ENCODE data around the gene S100A10.

The S100A10 gene

DNA sequence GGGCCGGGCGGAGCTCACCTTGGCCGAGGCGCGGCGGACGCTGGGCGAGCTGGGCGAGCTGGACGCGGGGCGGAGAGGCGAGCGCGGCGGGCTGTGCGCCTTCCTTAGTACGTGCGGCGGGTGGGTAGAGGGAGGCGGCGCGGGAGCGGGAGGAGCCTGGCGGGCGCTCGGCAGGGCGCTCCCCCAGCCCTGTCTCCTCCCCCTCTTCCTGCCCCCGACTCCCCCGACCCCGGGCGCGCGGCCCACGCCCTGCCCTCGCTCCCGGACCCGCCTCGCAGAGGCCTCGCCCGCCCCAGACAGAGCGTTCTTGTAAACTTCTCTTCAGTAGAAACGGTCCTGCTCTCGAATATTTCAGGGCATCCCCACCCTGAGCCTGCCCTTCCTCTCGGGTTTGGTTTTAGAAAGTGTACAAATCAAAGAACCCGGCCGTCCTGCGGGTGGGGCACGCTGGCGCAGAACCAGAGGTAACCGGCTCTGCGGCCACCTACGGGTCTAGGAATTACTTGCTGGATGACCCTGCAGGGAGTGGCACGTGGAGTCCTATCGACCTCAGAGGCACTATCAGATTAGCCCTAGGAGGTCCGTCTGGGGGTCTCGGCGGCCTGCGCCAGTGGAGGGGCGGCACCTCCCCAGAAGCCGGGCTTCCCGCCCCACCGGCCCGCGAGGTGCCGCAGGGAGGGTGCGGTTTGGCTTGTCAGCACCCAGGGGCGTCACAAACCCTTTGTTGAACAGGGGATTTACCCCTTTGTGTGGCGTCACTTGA, at the start of gene S100A10:
TSS of gene S100A10 (minus strand) at position 126 of the 763 bp plus-strand sequence. CDS start 7,629 bp downstream, outside the sequence.
- peak in 15 of 51 donors; percentile 8 to 56 (median 23) for DNase-seq

GRCh38 chr1:152042030-152042429, 48.4 kb upstream of the S100A10 start:
- DNase-seq, result no peak

DNA sequence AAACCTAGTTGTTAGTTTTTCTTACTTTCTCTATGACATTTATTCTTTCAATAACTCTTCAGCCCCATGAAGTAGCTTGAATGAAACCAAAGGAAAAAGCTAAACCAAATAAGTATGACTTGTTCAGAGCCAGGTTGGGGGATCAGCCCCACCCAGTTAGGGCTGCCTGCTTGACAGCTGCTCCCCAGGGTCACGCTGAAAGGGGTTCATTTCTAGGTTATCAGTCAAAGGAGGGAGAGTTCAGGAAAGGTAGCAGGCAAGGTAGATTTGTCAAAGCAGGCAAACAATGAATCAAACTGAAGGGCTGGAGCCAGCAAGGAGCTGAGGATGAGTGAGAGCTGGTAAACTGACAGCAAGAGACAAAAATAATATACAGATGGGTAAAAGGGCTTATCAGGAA, 46.2 kb upstream of the S100A10 start:
- DNase-seq, result no peak

DNA sequence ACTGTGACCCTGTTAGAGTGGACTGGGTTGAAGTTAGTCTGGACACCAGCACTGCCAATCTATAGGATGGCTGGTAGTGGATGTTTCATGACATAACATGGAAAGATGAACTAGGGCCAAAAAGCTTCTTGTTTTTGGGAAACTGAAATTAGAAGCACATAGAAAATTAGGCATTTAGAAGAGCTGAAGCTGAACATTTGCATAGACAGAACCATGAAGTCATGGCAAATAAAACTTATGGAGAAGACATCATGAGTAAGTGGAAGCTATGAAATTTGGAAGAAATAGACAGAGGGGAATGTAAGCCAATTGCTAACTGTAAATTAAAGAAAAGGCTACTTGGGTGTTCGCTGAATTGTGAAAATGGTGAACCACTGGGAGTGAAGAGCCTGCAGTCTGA, 45.8 kb upstream of the S100A10 start:
- no peak for DNase-seq

DNA sequence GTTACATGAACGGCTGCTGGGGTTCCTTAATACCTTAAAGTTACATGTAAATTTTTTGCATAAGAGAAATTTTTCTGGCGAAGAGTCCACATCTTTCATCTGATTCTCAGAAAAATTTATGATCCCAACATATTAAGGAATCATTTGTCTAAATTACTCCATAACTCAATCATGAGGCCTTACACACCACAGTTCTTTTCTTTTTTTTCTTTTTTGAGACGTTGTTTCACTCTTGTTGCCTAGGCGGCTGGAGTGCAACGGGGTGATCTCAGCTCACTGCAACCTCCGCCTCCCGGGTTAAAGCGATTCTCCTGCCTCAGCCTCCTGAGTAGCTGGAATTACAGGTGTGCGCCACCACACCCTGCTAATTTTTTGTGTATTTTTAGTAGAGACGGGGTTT, 45.2 kb upstream of the S100A10 start:
- DNase-seq, result no peak

GRCh38 chr1:152036267-152037216, 42.9 kb upstream of the S100A10 start, which contains the start of gene S100A11:
S100A11 (minus strand) TSS chr1:152037004; CDS start chr1:152036915, 89 bp downstream.
- DNase-seq, result peak in 37 of 51 donors; percentile 0 to 64 (median 20)

DNA sequence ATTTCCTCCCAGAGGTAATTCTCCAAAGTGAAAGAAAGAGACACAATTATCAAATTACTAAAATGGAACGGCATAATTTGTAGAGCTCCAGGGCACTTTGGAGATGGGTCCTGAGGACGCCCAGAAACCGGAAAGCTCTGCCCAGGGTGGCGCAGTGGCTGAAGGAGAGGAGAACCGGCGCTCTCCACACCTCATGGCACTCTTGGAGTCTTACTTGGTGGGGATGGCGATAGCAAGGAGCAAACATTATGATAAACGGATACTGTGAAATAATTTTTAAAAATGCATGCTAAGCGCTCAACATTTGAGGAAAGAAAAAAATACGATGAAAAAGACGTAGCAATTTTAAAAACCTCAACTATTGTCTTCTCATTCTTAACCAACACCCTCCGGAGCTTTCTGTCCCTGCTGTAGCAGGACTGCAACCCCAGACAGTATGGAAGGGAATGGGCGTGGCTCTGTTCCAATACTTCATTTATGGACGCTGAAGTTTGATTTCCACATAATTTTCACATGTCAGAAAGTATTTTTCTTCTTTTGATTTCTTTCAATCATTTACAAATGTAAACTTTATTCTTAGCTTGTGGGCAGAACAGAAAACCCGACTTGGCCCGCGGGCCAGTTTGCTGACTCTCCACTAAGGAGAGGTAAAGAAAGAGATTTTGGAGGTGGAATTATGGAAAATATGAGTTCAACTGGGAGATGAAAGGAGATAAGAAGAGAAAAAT, 42.0 kb upstream of the S100A10 start:
- no peak for DNase-seq

DNA sequence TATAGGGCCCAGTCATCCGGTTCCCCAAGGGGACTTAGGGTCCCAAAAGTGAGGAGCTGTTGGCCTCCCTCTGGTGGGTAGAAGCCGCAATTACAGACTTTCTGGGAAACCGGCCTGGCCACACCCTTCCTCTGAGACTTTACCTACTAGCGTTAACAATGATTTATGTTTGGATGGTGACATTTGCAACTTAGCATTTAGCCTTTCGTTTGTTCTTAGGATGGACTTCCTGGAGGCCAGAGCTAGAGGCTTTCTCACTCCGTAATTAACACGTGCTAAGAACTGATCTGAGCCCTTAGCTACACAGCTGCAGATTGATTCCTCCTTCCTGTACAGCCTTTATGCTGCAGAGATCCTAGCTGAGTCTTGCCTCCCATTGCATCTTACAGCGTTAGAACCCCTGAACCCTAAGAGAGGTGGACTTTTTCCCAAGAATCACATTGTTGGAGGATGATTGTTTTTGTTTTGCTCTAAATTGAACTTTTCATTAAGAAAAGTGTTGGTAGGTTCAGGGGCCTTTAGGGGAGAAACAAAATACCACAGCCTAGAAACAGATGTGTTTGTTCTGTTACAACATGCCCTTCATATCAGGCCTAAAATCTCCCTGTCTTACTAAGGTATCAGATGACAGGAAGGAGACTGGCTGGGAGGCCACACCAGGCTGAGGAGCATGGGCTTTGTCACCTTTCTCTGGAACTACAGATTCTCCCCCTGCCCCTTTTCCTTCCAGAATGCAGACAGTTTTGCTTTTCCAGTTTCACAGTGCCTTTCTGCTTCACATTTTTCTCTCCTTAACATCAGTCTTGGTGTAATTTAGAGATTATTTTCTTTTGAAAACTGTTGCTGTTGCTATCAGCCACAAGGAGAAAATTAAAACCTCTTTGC, 41.2 kb upstream of the S100A10 start:
- peak in 2 of 51 donors; percentile 0 for DNase-seq

- DNase-seq, result no peak
These were observed 40.6 kb upstream of the S100A10 start for GRCh38 chr1:152034324-152034653.

GRCh38 chr1:152029929-152030211, 36.2 kb upstream of the S100A10 start:
- DNase-seq, result no peak

GRCh38 chr1:152029144-152029928, 35.7 kb upstream of the S100A10 start:
- no peak for DNase-seq

GRCh38 chr1:152026895-152027294, 33.2 kb upstream of the S100A10 start:
- DNase-seq, result no peak

DNA sequence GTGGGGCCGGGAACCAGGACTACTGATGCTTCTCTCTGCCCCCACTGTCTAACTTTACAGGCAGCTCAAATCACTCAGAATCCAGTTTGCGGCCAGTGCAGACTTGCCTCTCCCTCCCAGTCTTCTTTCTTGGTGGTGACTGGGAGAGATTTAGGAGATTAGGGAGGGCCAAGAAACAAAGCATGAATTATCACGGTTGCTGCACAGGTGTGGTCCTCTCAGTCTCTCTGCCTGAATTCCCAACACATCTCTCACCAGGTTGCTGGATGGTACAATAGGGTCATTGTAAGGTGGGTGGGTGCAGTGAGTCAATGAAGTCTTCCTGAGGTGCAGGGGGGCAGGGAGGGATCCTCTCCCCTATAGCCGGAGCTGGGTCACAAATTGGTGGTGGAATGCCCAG, 30.6 kb upstream of the S100A10 start:
- no peak for DNase-seq

GRCh38 chr1:152023221-152023620, 29.6 kb upstream of the S100A10 start:
- DNase-seq, result no peak

GRCh38 chr1:152022474-152022873, 28.8 kb upstream of the S100A10 start:
- DNase-seq, result no peak

DNA sequence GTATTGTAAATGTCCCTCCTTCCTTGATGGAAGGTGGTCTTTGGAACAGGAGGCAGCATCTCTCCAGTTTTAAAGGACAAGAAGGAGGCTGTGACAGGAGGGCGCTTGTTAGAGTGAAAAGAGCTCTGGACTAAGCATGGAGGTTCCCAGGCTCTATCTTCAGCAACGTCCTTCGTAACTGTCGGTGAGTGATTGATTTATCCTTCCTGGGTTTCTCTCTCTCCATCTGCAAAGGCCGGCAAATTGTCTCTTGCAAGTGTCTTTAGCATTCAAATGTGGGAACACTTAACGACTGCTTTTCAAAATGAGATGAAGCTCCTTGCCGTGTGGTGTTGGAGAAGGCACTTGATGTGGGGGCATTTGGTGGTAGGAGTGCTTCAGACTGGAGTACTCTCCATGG, 27.9 kb upstream of the S100A10 start:
- DNase-seq, result no peak

DNA sequence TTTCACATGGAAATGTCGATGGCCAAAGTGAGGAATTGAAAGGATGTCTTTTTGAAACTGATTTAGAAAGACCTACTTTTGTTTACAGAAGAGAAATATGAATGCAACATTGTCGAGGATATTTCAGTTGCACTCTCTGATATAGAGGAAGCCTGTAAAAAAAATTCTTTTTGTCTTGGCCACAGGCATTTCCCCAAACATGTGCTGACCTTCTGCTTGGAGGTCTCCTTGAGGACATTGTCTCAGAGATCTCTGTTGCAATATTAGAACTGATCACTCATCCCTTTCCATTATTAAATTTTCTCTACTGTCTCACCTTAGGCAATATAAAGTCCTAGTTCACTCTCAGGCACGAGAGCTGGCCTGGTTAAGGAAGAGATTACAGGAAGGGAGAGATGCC, 27.2 kb upstream of the S100A10 start:
- DNase-seq, result no peak

DNA sequence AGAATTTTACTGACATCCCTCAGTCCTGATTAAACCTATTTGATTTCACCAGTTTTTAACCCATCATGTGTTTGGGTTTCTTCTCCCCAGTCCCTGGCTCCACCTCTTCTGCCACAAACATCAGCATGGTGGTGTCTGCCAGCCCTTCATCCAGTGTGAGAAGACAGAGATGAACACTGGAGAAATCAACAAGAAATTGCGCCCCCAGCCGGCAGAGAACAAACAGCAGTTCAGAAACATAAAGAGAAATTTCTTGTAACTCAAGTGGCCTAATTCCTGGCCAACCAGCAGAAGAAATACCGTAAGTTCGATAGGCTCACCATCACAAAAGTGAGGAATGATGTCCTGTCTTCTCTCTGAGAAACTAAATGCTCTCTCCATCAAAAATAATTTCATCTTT, 24.9 kb upstream of the S100A10 start:
- no peak for DNase-seq

DNA sequence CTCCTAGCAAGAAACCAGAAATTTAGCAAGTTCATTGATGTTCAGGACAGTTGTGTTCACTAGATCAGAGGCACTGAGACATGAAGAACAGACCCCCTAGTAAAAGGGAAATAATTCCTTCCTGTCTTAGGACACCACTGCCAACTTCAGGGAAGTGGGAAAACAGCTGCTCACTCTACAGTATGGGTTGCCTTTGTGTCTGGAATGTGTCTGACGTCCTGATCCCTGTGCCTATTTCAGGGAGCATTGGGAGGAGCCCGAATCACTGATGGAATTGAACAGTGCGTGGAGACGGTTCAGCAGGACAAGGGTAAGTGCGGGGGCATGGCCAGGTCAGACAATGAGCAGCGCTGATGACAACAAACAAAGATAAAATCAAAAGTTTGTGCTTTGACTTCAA, 22.1 kb upstream of the S100A10 start:
- DNase-seq, result no peak

- DNase-seq, result no peak
These were observed 21.3 kb upstream of the S100A10 start for GRCh38 chr1:152014943-152015342.
